ENCODE data around the gene LRRC7. TPM values are rescaled to one million over a fixed set of nuclear protein-coding genes. Genes with fewer than 3 reads are reported as not detected.

LRRC7 gene
- total RNA-seq, 4 donors from 2014 or later, result 0.11 to 0.88 (median 0.36) TPM

DNA sequence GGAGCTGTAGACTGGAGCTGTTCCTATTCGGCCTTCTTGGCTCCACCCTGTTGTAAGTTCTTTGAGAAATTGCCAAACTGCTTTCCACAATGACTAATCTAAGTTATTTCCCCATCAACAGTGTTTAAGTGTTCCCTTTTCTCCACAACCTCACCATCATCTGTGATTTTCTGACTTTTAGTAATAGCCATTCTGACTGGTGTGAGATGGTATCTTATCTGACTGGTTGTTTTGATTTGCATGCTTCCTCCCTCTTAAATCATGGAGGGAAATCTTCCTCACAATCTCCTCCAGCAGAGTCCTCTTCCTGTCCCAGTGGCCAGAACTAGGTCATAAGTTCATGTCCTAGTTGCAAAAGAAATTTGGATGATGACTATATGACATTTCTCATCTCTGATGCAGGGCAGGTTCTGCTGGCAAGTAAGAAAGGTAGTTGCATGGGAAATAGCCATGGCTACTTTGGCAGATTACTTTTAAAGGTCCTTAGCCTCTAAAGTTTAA is 343.6 kb downstream of the LRRC7 start:
- no peak for TF ChIP-seq POLR2A (IDR thresholded peaks at IDR 0.05)
- TF ChIP-seq CTCF (IDR thresholded peaks at IDR 0.05), result no peak
- no peak overlapping the region for H3K4me3 ChIP-seq (ENCODE audit: low read depth, poor library complexity, severe bottlenecking)
- DNase-seq (ENCODE audit: low spot score in 2 of 2), result peak in 1 of 2 donors; percentile 27
- WGBS, 2 donors, result 18 to 26% methylated on average over 1 of the region's 1 CpG
- intact Hi-C loops (cut with DNase I; ENCODE audit: low total_unique reads), result no loop called here

DNA sequence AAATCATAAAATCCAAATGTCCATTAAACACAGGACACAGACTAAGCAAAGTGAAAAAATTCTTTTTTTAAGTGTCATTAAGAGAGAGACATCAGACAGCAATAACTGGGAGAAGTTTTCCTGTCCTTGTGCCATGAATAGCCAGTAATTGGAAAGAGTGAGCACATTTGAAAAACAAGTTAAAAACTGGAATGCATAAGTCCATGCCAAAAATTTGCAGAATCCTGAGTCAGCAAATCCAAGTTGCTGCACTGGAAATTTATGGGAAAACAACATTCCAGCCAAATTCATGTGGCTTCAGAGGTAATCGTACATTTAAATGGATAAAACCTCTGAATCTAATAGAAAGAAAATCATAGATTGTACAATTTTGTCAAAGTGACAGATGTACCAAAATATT is 346.3 kb downstream of the LRRC7 start:
- WGBS, 2 donors, result 0 to 29% methylated on average over 1 of the region's 1 CpG

DNA sequence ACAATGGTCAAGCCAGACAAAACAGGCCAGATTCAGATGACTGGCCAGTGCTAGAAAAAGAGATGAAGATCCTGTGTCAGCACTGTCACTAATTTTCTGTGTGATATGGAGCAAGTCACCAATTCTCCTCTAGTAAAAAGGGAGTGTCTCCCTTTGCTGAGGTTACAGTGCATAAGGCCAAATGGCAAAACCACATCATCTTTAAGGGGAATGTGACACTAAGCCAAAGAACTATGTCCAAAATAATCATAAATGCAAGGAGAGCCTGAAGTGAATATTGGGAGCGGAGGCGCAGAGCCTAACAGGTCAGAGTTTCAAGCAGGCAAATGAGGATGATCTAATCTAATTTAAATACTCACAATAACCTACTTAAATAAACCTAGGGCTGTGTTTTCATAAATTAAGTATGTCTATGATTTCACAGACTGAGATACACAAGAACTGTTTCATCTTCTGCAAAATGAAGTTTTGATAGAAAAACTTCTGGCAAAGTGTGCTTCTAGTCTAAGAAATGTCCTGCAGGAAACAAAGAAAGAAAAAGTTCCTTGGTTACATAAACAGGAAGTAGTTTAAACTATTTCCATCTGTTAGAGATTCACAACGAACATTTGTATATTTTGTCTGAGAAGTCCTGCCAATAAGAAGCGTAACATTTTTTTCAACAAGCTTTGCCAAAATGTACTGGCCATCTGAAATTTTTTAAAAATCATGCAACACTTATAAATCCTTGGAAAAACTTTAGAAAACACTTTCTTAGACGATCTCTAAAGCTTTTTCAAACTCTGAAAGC is 347.4 kb downstream of the LRRC7 start:
- no peak for DNase-seq (ENCODE audit: low spot score in 2 of 2)
- 19 to 26% methylated on average over 5 of the region's 5 CpGs for WGBS, 2 donors
- TF ChIP-seq CTCF (IDR thresholded peaks at IDR 0.05) (no peak), POLR2A (IDR thresholded peaks at IDR 0.05) (no peak)
- H3K4me3 ChIP-seq (ENCODE audit: low read depth, poor library complexity, severe bottlenecking), result no peak overlapping the region
- intact Hi-C loops (cut with DNase I; ENCODE audit: low total_unique reads), result no loop called here

More for the DNA sequence above, 346.3 kb downstream of the LRRC7 start:
- TF ChIP-seq CTCF (IDR thresholded peaks at IDR 0.05) (no peak), POLR2A (IDR thresholded peaks at IDR 0.05) (no peak)
- H3K4me3 ChIP-seq (ENCODE audit: low read depth, poor library complexity, severe bottlenecking), result no peak overlapping the region
- intact Hi-C loops (cut with DNase I; ENCODE audit: low total_unique reads), result no loop called here
- peak in 1 of 2 donors; percentile 27 for DNase-seq (ENCODE audit: low spot score in 2 of 2)

DNA sequence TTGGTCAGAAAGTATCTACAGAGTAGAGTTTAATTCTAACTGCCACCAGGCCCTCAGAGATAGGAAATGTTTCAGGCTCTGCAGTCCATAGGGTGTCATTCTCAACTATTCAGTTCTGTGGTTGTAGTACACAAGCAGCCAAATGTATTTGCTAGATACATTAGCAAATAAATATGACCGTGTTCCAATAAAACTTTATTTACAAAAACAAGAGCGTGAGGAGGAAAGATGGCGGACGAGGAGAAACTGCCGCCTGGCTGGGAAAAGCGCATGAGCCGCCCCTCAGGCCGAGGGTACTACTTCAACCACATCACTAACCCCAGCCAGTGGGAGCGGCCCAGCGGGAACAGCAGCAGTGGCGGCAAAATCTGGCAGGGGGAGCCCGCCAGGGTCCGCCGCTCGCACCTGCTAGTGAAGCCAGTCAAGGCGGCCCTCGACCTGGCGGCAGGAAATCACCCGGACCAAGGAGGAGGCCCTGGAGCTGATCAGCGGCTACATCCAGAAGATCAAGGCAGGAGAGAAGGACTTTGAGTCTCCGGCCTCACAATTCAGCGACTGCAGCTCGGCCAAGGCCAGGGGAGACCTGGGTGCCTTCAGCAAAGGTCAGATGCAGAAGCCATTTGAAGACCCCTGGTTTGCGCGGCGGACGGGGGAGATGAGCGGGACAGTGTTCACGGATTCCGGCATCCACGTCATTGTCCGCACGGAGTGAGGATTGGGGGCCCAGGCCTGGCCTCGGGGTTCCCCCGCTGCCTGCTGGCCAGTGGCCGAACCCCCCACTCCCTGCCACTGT is 351.6 kb downstream of the LRRC7 start:
- DNase-seq (ENCODE audit: low spot score in 2 of 2), result no peak
- no peak overlapping the region for H3K4me3 ChIP-seq (ENCODE audit: low read depth, poor library complexity, severe bottlenecking)
- 96 to 97% methylated on average over 35 to 36 of the region's 36 CpGs for WGBS, 2 donors
- no peak for TF ChIP-seq CTCF (IDR thresholded peaks at IDR 0.05)
- TF ChIP-seq POLR2A (IDR thresholded peaks at IDR 0.05), result no peak
- intact Hi-C loops (cut with DNase I; ENCODE audit: low total_unique reads), result no loop called here

DNA sequence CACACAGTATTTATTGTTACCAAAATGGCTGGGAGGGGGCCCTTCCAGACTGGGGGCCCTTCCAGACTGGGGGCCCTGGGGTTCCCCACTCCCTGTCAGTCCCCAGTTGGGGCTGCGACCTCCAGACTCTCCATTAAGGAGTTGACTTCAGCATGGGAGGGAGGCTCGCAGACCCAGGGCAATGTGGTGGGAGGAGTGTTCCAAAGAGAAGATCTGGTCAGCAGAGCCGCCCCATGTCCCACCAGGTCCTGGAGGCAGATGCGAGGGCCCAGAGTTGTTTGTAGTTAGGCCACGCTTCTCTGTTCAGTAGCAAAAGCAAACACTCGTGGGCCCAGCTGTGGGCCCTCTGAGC is 352.2 kb downstream of the LRRC7 start:
- no peak overlapping the region for H3K4me3 ChIP-seq (ENCODE audit: low read depth, poor library complexity, severe bottlenecking)
- WGBS, 2 donors, result 92% methylated on average over 5 to 6 of the region's 6 CpGs
- TF ChIP-seq POLR2A (IDR thresholded peaks at IDR 0.05), result no peak
- TF ChIP-seq CTCF (IDR thresholded peaks at IDR 0.05), result no peak
- intact Hi-C loops (cut with DNase I; ENCODE audit: low total_unique reads), result no loop called here
- DNase-seq (ENCODE audit: low spot score in 2 of 2), result no peak
